Measurements from ENCODE around the gene PFKFB1. TPM values are rescaled to one million over a fixed set of nuclear protein-coding genes. Genes with fewer than 3 reads are reported as not detected.

Gene PFKFB1
- total and polyA plus RNA-seq, 9 of the 15 experiments (the other 6 are each of a cell fraction or from before 2014, with no cell fraction given) = 0.07 to 0.24 (median 0.15) TPM; not detected in 2

DNA sequence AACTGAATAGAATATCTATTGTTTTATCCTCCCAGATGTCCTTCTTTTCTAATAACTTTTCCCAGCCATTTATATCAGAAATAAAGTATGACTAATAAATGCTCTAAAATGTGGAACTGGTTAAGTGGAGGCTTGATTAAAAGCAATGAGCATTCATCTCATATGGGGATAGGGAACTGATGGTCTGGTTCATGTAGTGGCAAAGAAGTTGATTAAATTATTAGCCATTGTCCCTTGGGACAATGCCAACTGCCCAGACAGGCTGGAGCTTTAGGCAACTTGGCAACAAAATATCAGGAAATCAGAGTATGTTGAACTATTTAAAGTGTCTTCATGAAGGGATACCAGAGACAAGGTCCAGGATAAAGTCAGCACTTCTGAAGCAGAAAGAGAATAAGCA, 49.2 kb downstream of the PFKFB1 start:
- Histone ChIP-seq H3K9me3 (replicated peaks; ENCODE audit: control insufficient read depth, insufficient read depth, low read depth, low read length) (no peaks in the 10 kb centered on the region), H4K20me1 (replicated peaks; ENCODE audit: control insufficient read depth, insufficient read depth, low read length) (no peaks in the 10 kb centered on the region), H3K36me3 (ENCODE audit: control insufficient read depth, insufficient read depth, low read length) (no peaks in the 10 kb centered on the region), H3K4me1 (replicated peaks in 1 of 2; ENCODE audit: control insufficient read depth in 2 of 2, insufficient read depth in 2 of 2, low read length in 2 of 2) (no peaks in the 10 kb centered on the region), H2AFZ (ENCODE audit: low read depth, low read length) (no peak overlapping the region), H3K79me2 (ENCODE audit: control insufficient read depth, insufficient read depth, low read length) (no peaks in the 10 kb centered on the region), H3K4me3 (no peak overlapping the region), H3K27me3 (ENCODE audit: control insufficient read depth in 2 of 2, insufficient read depth in 2 of 2, low read length in 2 of 2) (no peaks in the 10 kb centered on the region), H3K4me2 (ENCODE audit: insufficient read depth, low read length) (no peak overlapping the region), H3K9me1 (ENCODE audit: control insufficient read depth, insufficient read depth, low read length) (no peaks in the 10 kb centered on the region), H3K9ac (ENCODE audit: insufficient read depth in 1 of 2, low read depth in 2 of 2, low read length in 2 of 2) (no peak overlapping the region), H3K27ac (ENCODE audit: extremely low read depth, low read depth, low read length) (no peak overlapping the region)
- intact Hi-C loops (cut with micrococcal nuclease) = no loop called here
- TF ChIP-seq HNRNPUL1 (IDR thresholded peaks at IDR 0.05; ENCODE audit: low read length) (no peak), ZNF124 (CRISPR knock-in tag; IDR thresholded peaks at IDR 0.05) (no peak), MYBL2 (IDR thresholded peaks at IDR 0.05; ENCODE audit: low read depth) (no peak), MYBL2 (CRISPR knock-in tag; IDR thresholded peaks at IDR 0.05; ENCODE audit: borderline replicate concordance) (no peak)
- TF ChIP-seq, protein P1, sequence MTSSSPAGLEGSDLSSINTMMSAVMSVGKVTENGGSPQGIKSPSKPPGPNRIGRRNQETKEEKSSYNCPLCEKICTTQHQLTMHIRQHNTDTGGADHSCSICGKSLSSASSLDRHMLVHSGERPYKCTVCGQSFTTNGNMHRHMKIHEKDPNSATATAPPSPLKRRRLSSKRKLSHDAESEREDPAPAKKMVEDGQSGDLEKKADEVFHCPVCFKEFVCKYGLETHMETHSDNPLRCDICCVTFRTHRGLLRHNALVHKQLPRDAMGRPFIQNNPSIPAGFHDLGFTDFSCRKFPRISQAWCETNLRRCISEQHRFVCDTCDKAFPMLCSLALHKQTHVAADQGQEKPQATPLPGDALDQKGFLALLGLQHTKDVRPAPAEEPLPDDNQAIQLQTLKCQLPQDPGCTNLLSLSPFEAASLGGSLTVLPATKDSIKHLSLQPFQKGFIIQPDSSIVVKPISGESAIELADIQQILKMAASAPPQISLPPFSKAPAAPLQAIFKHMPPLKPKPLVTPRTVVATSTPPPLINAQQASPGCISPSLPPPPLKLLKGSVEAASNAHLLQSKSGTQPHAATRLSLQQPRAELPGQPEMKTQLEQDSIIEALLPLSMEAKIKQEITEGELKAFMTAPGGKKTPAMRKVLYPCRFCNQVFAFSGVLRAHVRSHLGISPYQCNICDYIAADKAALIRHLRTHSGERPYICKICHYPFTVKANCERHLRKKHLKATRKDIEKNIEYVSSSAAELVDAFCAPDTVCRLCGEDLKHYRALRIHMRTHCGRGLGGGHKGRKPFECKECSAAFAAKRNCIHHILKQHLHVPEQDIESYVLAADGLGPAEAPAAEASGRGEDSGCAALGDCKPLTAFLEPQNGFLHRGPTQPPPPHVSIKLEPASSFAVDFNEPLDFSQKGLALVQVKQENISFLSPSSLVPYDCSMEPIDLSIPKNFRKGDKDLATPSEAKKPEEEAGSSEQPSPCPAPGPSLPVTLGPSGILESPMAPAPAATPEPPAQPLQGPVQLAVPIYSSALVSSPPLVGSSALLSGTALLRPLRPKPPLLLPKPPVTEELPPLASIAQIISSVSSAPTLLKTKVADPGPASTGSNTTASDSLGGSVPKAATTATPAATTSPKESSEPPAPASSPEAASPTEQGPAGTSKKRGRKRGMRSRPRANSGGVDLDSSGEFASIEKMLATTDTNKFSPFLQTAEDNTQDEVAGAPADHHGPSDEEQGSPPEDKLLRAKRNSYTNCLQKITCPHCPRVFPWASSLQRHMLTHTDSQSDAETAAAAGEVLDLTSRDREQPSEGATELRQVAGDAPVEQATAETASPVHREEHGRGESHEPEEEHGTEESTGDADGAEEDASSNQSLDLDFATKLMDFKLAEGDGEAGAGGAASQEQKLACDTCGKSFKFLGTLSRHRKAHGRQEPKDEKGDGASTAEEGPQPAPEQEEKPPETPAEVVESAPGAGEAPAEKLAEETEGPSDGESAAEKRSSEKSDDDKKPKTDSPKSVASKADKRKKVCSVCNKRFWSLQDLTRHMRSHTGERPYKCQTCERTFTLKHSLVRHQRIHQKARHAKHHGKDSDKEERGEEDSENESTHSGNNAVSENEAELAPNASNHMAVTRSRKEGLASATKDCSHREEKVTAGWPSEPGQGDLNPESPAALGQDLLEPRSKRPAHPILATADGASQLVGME (CRISPR knock-in tag; IDR thresholded peaks at IDR 0.05) = no peak
- POLR2A ChIA-PET = no interaction called here
- CTCF ChIA-PET (ENCODE audit: low intra/inter-chr PET ratio) = no interaction called here
- FAIRE-seq = no peak
- no TSS peak for BruUV-seq (replicated peaks)
- no peak for DNase-seq (ENCODE audit: extremely low read depth in 1 of 4, low spot score in 3 of 4)
- in situ Hi-C loops (cut with MboI) = no loop called here
- ATAC-seq = no peak

Data from K562 (cell line).